Thyroid gland (tissue), 4 donors: ENCODE data around the gene MAGI2.

Source experiments
- POLR2A ChIP-seq, 2 donors: fragments of 450-650 bp; IDR thresholded peaks; one replicate each; pipeline ENCODE4 v1.6.1; 2017; ENCODE audit warnings: antibody characterized with exemption in 2 of 2, mild to moderate bottlenecking in 2 of 2, moderate library complexity in 1 of 2
- TF ChIP-seq, protein P1 (sequence below), 6 experiments: fragments of 200-600 bp in 3 of 6; fragments of 450-650 bp in 3 of 6; sonication (generic) in 3 of 6; IDR thresholded peaks; one replicate each; pipeline ENCODE4 v1.5.1; 2016 to 2019; ENCODE audit warnings: antibody characterized with exemption in 6 of 6, mild to moderate bottlenecking in 2 of 6, inconsistent platforms in 1 of 6, moderate library complexity in 1 of 6

DNA sequence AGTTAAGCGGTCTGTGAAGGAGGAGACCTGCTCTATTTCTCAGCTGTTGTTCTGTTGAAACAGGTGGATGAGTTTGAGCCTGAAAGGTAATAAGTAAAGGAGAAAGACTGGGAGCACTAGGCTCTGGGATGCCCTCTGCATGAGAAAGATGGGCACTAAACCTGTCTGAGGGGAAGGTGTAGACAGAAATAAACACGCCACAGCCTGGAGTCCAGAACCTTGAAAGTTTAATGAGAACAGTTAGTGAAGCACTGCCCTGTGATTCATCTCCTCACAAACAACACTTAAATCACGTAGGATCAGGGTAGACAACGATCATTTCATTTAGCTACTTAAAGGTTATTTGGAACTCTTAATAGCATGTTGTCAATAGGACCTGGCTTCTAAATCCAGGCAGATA lies 1461.8 kb downstream of the MAGI2 start:
- TF ChIP-seq, protein P1, sequence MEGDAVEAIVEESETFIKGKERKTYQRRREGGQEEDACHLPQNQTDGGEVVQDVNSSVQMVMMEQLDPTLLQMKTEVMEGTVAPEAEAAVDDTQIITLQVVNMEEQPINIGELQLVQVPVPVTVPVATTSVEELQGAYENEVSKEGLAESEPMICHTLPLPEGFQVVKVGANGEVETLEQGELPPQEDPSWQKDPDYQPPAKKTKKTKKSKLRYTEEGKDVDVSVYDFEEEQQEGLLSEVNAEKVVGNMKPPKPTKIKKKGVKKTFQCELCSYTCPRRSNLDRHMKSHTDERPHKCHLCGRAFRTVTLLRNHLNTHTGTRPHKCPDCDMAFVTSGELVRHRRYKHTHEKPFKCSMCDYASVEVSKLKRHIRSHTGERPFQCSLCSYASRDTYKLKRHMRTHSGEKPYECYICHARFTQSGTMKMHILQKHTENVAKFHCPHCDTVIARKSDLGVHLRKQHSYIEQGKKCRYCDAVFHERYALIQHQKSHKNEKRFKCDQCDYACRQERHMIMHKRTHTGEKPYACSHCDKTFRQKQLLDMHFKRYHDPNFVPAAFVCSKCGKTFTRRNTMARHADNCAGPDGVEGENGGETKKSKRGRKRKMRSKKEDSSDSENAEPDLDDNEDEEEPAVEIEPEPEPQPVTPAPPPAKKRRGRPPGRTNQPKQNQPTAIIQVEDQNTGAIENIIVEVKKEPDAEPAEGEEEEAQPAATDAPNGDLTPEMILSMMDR (IDR thresholded peaks at IDR 0.05) = no peak
- no peak for TF ChIP-seq POLR2A (IDR thresholded peaks at IDR 0.05)
